Stomach (tissue), 4 donors: ENCODE data around the gene PITPNM3.

ENCODE experiments used
- POLR2A ChIP-seq, 4 donors: fragments of 450-650 bp; IDR thresholded peaks; one replicate each; pipeline ENCODE4 v1.6.1; 2016; ENCODE audit warnings: antibody characterized with exemption in 4 of 4, control low read depth in 2 of 4, mild to moderate bottlenecking in 1 of 4, moderate library complexity in 1 of 4
- POLR2AphosphoS5 ChIP-seq, 3 donors: sonication (generic); formaldehyde crosslinking; IDR thresholded peaks; one replicate each; pipeline ENCODE4 v1.6.1; 2016; ENCODE audit warnings: antibody characterized with exemption in 3 of 3
- TF ChIP-seq, protein P1 (sequence below), 7 experiments: fragments of 450-650 bp in 4 of 7; fragments of 200-600 bp in 3 of 7; sonication (generic) in 3 of 7; IDR thresholded peaks; one replicate each; pipeline ENCODE4 v1.5.1; 2016 to 2019; ENCODE audit warnings: antibody characterized with exemption in 7 of 7, control low read depth in 2 of 7, mild to moderate bottlenecking in 1 of 7

DNA sequence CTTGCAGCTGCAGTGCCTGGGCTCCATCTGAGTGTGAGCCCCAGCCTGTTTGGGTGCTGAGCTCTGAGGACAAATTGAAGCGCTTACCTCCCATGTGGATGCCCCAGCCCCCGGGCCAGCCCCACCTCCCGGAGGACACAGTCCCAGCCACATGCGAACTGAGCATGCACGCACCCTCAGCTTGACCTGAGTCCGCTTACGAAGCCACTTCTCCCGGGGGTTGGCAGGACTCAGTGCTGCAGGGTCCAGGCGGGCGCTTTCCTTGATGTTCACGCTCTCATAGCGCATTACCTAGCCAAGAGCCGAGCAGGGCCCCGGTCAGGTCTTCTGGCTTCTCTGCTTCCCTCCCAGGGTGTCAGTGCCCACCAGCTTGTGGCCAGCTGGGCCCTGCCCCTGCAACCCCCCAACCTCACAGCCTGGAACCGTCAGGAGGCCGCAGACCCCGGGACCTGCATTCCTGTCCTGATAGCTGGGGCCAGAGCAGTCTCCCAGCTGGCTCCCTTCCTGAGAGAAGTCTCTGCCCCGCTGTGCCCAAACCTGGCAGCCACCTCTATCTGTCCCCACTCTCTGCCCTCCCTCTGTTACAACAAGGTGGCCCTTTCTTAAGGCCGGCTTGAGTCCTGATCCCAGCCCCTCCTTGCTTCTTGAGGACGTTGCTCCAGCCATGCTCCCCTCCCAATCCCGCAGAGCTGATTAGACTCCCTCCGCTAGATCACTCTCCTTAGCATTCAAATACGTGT is 88.1 kb downstream of the PITPNM3 start:
- TF ChIP-seq, protein P1, sequence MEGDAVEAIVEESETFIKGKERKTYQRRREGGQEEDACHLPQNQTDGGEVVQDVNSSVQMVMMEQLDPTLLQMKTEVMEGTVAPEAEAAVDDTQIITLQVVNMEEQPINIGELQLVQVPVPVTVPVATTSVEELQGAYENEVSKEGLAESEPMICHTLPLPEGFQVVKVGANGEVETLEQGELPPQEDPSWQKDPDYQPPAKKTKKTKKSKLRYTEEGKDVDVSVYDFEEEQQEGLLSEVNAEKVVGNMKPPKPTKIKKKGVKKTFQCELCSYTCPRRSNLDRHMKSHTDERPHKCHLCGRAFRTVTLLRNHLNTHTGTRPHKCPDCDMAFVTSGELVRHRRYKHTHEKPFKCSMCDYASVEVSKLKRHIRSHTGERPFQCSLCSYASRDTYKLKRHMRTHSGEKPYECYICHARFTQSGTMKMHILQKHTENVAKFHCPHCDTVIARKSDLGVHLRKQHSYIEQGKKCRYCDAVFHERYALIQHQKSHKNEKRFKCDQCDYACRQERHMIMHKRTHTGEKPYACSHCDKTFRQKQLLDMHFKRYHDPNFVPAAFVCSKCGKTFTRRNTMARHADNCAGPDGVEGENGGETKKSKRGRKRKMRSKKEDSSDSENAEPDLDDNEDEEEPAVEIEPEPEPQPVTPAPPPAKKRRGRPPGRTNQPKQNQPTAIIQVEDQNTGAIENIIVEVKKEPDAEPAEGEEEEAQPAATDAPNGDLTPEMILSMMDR (IDR thresholded peaks at IDR 0.05): no peak
- TF ChIP-seq POLR2A (IDR thresholded peaks at IDR 0.05) (no peak), POLR2AphosphoS5 (IDR thresholded peaks at IDR 0.05) (no peak)
